K562 treated with DMSO at 1 percent for 4 hours (cell line): ENCODE results near the gene HNRNPA3. TPM values are rescaled to one million over a fixed set of nuclear protein-coding genes. Genes with fewer than 3 reads are reported as not detected.

Source experiments
- total RNA-seq: library from RNA; unstranded; fragments of 300-600 nt; gene quantifications from 2 replicates; pipeline ENCODE4 v1.2.3, GENCODE V29; 2022; ENCODE audit not compliant: insufficient read depth

The HNRNPA3 gene
- total RNA-seq: 156 and 167 TPM in 2 replicates

DNA sequence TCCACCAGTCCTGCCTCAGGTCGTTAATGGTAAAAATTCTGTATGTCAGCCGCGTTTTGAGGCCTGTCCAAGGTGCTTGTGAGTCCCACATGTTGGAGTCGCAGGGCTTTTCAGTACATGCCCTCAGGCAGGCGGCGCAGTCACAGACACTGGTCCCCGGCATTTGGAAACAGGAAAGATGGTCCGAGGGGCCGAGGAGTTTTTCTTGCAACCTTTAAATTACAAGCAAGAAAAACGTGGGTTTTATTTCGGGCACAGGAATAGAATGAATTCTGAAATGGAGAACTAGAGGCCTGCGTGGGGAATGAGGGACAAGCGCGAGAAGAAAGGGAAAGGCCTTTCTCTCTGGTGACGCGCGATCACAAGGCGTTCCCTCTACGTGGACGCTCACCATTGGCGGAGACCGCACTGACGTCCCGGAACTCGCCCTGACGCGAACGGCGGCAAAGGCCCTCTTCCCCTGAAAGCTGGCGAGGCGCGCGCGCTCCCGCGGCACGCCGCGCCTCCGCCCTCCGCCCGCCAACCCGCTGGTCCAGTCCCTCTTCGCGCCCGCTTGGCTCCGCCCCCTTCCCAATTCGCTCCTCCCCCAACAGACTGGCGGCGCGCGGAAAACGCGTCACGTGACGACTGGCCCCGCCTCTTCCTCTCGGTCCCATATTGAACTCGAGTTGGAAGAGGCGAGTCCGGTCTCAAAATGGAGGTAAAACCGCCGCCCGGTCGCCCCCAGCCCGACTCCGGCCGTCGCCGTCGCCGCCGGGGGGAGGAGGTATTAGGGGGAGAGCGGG is at the start of gene HNRNPA3:
HNRNPA3 (plus strand) TSS at position 689 of the 785 bp plus-strand sequence; CDS start at position 695, 6 bp downstream.

DNA sequence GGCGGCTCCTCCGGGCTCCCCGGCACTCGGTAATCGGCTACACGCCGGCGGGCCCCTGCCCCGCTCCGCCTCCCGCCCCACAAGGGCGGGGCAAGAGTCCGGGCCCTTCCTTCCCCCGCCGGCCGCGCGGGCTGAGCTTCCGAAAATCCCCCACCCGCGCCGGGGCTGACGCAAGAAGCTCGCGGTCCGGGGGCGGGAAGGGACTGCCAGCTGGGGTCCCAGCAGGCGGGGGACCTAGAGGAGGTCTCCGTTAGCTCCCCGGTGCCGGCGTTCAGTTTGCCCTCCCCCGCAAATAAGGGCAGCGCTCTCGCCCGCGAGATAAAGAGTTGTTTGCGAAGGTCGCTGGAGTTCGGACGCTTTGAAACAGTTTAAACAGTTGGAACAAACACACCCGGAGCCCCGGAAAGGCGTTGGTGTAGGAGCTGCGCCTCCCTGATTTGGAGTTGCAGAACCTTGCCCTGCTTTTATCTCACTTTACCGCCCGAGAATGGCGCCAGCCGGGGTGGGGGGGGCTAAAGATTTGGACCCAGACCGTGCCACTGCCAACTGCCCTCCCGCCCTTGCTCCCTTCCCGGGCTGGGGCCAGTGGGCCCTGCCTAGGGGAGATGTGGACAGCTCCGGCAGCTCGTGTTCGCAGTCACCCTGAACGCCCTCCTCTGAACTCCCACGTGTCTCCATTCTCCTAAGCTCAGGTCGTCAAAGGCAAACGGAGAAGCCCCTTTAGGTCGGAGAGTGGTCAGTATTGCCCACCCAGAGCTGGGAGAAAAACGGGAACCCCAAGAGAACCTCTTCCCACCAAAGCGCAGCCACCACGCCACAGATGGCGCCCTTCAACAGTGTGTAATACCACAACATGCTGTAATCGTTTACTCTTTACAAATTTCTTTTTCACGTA is 52.3 kb downstream of the HNRNPA3 start, which contains the start of gene NFE2L2:
NFE2L2 (minus strand) TSS at position 35 of the 895 bp plus-strand sequence. CDS start 151 bp downstream, outside the sequence.

Other genes with a start within 250 kb of the HNRNPA3 start
- gene NFE2L2, start 51.9 kb downstream of the HNRNPA3 start, total RNA-seq: 38.2 and 51.6 TPM in 2 replicates
- 18.6 and 20.4 TPM in 2 replicates for gene AGPS, start 180.0 kb downstream of the HNRNPA3 start, total RNA-seq